ENCODE results near the gene DDX60.

DDX60 gene

DNA sequence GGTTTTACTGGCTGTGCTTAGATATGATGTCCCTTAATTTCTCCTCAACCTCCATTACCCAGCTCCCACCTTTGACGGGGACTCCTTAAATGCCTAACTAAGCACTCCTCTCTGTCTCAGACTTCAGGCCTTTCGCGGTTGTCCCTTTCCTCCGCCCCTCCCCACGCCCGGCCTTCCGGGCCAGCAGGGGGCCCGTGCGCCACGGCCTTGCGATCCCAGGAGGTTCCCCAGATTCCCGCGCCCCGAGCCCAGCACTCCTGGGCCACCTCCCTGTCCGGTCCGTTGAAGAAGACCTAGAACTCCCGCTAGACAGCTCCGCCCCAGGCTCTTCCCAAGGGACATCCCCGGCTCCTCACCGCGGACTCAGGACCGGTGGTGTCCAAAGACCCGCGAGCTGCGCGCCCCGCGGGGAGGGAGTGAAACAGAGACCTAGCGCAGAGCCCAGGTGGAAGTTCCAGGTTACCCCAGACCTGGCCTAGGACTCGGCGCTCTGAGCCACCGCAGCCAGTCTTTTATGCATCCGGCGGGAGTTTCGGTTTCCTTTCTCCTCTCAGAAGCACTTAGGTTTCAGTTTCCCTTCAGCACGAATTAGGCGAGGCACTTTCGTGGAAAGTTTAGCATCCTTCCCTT is at the start of gene DDX60:
DDX60 (minus strand) TSS at position 487 of the 630 bp plus-strand sequence. CDS start 7,493 bp downstream, outside the sequence.
- H3K27me3 ChIP-seq (replicated peaks; ENCODE audit: control insufficient read depth, insufficient read depth, low read length), result no peaks in the 10 kb centered on the region
- peak; percentile 93 for DNase-seq (ENCODE audit: low read depth)

DNA sequence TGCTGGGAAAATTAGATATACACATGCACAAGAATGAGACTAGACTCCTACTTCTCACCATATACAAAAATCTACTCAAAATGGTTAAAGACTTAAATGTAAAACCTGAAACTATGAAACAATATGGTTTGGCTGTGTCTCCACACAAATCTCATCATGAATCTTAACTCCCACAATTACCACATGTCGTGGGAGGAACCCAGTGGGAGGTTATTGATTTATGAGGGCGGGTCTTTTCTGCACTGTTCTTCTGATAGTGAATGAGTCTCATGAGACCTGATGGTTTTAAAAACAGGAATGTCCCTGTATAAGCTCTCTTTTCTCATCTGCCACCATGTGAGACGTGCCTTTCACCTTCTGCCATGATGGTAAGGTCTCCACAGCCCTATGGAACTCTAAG is 48.5 kb upstream of the DDX60 start:
- Histone ChIP-seq H3K36me3 (ENCODE audit: control insufficient read depth, insufficient read depth, low read length, severe bottlenecking) (peaks cover 3% of the 10 kb centered on the region), H3K9me3 (ENCODE audit: control insufficient read depth, low read length) (peaks cover 7% of the 10 kb centered on the region), H3K4me1 (ENCODE audit: control insufficient read depth, insufficient read depth, low read length) (no peaks in the 10 kb centered on the region), H3K9ac (ENCODE audit: low read length) (no peak overlapping the region), H3K27me3 (replicated peaks; ENCODE audit: control insufficient read depth, insufficient read depth, low read length) (no peaks in the 10 kb centered on the region), H3K4me3 (ENCODE audit: low read length) (no peak overlapping the region)
- DNase-seq (ENCODE audit: low read depth), result no peak

More for the DNA sequence above, at the start of gene DDX60:
- Histone ChIP-seq H3K36me3 (ENCODE audit: control insufficient read depth, insufficient read depth, low read length, severe bottlenecking) (no peaks in the 10 kb centered on the region), H3K4me3 (ENCODE audit: low read length) (peak within 1 kb of the TSS; percentile 89), H3K9ac (ENCODE audit: low read length) (peak within 1 kb of the TSS; percentile 88), H3K4me1 (ENCODE audit: control insufficient read depth, insufficient read depth, low read length) (peaks cover 5% of the 10 kb centered on the region), H3K9me3 (ENCODE audit: control insufficient read depth, low read length) (no peaks in the 10 kb centered on the region)

- no peak overlapping the region for H3K9ac ChIP-seq (ENCODE audit: low read length)
- peaks cover 7% of the 10 kb centered on the region for H3K9me3 ChIP-seq (ENCODE audit: control insufficient read depth, low read length)
- H3K36me3 ChIP-seq (ENCODE audit: control insufficient read depth, insufficient read depth, low read length, severe bottlenecking), result peaks cover 19% of the 10 kb centered on the region
- H3K4me1 ChIP-seq (ENCODE audit: control insufficient read depth, insufficient read depth, low read length), result no peaks in the 10 kb centered on the region
- H3K27me3 ChIP-seq (replicated peaks; ENCODE audit: control insufficient read depth, insufficient read depth, low read length), result no peaks in the 10 kb centered on the region
- no peak for DNase-seq (ENCODE audit: low read depth)
- no peak overlapping the region for H3K4me3 ChIP-seq (ENCODE audit: low read length)
Observed at GRCh38 chr4:168362025-168362401, 43.5 kb upstream of the DDX60 start.

DNA sequence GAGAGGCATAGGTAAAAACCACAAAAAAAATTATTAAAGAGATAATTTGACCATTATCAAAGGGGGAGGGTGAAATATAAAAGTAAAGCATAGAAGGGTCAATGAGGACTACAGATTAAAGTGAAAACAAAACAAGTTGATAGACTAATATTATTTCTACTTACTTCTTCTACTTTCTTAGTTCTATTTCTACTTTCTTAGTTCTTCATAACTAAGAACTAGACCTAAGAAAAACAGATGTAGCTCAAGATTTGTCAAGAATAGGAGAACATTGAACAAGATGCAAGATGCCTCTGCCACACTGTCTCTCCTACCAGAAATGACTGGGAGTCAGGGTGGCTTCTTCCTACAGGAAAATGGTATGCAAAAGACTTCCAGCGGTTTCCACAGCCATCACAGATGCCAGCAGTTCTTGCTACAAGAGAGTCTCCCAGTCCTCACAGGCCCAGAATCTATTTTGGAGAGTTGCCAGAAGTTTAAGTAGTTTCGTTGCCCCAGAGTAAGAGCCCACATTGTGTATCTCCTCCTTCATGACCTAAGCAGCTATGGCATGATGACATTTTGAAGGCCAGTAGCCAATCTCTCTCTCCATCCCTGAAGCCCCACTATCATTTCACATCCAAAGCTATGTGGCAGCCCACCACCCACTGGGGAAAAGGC is 42.9 kb upstream of the DDX60 start:
- no peak overlapping the region for H3K9ac ChIP-seq (ENCODE audit: low read length)
- no peaks in the 10 kb centered on the region for H3K4me1 ChIP-seq (ENCODE audit: control insufficient read depth, insufficient read depth, low read length)
- H3K9me3 ChIP-seq (ENCODE audit: control insufficient read depth, low read length), result peaks cover 7% of the 10 kb centered on the region
- no peak overlapping the region for H3K4me3 ChIP-seq (ENCODE audit: low read length)
- peaks cover 21% of the 10 kb centered on the region for H3K36me3 ChIP-seq (ENCODE audit: control insufficient read depth, insufficient read depth, low read length, severe bottlenecking)
- DNase-seq (ENCODE audit: low read depth), result no peak
- H3K27me3 ChIP-seq (replicated peaks; ENCODE audit: control insufficient read depth, insufficient read depth, low read length), result no peaks in the 10 kb centered on the region

DNA sequence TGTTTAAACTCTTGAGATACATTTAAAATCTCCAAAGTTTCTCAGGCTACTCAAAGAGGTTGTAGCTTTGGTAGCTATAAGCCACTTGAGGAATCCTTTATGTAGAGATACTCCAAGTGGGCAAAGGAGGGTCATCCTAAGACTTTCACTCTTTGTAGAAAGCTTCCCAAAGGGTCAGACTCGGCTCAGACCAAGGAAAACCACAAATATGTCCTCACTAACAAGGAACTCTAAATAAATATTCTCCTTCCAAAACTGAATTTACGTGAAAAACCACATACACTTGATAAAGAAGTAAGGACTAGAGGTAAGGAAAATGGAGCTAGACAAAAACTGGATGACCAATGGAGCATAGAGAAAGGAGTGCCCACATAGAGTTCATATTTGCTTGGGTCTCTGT is 41.7 kb upstream of the DDX60 start:
- H3K4me1 ChIP-seq (ENCODE audit: control insufficient read depth, insufficient read depth, low read length), result no peaks in the 10 kb centered on the region
- H3K36me3 ChIP-seq (ENCODE audit: control insufficient read depth, insufficient read depth, low read length, severe bottlenecking), result peaks cover 25% of the 10 kb centered on the region
- no peak for DNase-seq (ENCODE audit: low read depth)
- no peak overlapping the region for H3K4me3 ChIP-seq (ENCODE audit: low read length)
- H3K9me3 ChIP-seq (ENCODE audit: control insufficient read depth, low read length), result no peaks in the 10 kb centered on the region
- H3K9ac ChIP-seq (ENCODE audit: low read length), result no peak overlapping the region
- H3K27me3 ChIP-seq (replicated peaks; ENCODE audit: control insufficient read depth, insufficient read depth, low read length), result no peaks in the 10 kb centered on the region

GRCh38 chr4:168357941-168358340 is 39.4 kb upstream of the DDX60 start:
- no peaks in the 10 kb centered on the region for H3K9me3 ChIP-seq (ENCODE audit: control insufficient read depth, low read length)
- H3K27me3 ChIP-seq (replicated peaks; ENCODE audit: control insufficient read depth, insufficient read depth, low read length), result no peaks in the 10 kb centered on the region
- H3K36me3 ChIP-seq (ENCODE audit: control insufficient read depth, insufficient read depth, low read length, severe bottlenecking), result peaks cover 25% of the 10 kb centered on the region
- H3K9ac ChIP-seq (ENCODE audit: low read length), result no peak overlapping the region
- no peaks in the 10 kb centered on the region for H3K4me1 ChIP-seq (ENCODE audit: control insufficient read depth, insufficient read depth, low read length)
- peak; percentile 1 for DNase-seq (ENCODE audit: low read depth)
- no peak overlapping the region for H3K4me3 ChIP-seq (ENCODE audit: low read length)

DNA sequence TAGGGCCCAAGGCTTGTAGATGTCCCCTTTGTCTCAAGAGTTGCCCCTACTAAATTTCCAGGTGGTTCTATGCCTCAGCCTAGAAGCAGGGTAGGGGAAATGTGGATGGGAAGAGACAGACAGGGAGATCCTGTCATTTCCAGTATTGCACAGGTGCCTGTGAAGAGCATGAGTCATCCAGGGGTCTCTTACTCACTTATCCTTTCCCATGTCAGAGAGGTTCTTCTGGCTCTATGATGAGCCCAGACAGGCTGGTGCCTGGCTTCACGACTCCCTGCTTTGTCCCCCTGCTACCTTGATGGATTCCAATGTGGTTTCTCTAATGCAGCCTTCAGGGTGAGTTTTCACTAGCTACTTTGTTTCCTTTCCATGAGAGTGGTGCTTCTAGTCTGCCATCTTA is 35.2 kb upstream of the DDX60 start:
- no peak overlapping the region for H3K9ac ChIP-seq (ENCODE audit: low read length)
- no peaks in the 10 kb centered on the region for H3K4me1 ChIP-seq (ENCODE audit: control insufficient read depth, insufficient read depth, low read length)
- peaks cover 7% of the 10 kb centered on the region for H3K36me3 ChIP-seq (ENCODE audit: control insufficient read depth, insufficient read depth, low read length, severe bottlenecking)
- H3K9me3 ChIP-seq (ENCODE audit: control insufficient read depth, low read length), result no peaks in the 10 kb centered on the region
- no peaks in the 10 kb centered on the region for H3K27me3 ChIP-seq (replicated peaks; ENCODE audit: control insufficient read depth, insufficient read depth, low read length)
- H3K4me3 ChIP-seq (ENCODE audit: low read length), result no peak overlapping the region
- DNase-seq (ENCODE audit: low read depth), result no peak

DNA sequence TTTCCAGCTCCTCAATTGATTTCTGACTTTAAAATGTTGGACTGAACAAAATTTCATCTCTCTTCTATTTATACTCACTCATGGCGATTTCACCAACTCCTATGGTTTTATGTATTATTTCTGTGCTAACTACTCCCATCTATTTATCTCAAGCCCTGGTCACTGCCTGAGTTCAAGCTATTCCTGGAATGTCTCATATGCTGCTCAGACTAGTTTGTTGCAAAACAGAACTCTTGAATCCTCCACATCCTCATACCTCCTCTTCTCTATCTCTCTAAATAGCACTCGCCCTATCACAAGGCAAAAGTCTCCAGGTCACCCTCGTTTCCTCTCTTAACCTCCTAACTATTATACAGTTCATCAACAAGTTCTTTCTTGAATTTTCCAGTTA is 19.0 kb upstream of the DDX60 start:
- Histone ChIP-seq H3K36me3 (ENCODE audit: control insufficient read depth, insufficient read depth, low read length, severe bottlenecking) (no peaks in the 10 kb centered on the region), H3K9me3 (ENCODE audit: control insufficient read depth, low read length) (no peaks in the 10 kb centered on the region), H3K4me1 (ENCODE audit: control insufficient read depth, insufficient read depth, low read length) (no peaks in the 10 kb centered on the region), H3K4me3 (ENCODE audit: low read length) (no peak overlapping the region), H3K27me3 (replicated peaks; ENCODE audit: control insufficient read depth, insufficient read depth, low read length) (no peaks in the 10 kb centered on the region), H3K9ac (ENCODE audit: low read length) (no peak overlapping the region)
- peak; percentile 41 for DNase-seq (ENCODE audit: low read depth)

GRCh38 chr4:168336837-168337549 is 18.4 kb upstream of the DDX60 start:
- Histone ChIP-seq H3K4me3 (ENCODE audit: low read length) (no peak overlapping the region), H3K9ac (ENCODE audit: low read length) (no peak overlapping the region), H3K4me1 (ENCODE audit: control insufficient read depth, insufficient read depth, low read length) (no peaks in the 10 kb centered on the region), H3K9me3 (ENCODE audit: control insufficient read depth, low read length) (no peaks in the 10 kb centered on the region), H3K36me3 (ENCODE audit: control insufficient read depth, insufficient read depth, low read length, severe bottlenecking) (no peaks in the 10 kb centered on the region), H3K27me3 (replicated peaks; ENCODE audit: control insufficient read depth, insufficient read depth, low read length) (no peaks in the 10 kb centered on the region)
- DNase-seq (ENCODE audit: low read depth), result no peak

GRCh38 chr4:168335621-168336020 is 17.1 kb upstream of the DDX60 start:
- H3K36me3 ChIP-seq (ENCODE audit: control insufficient read depth, insufficient read depth, low read length, severe bottlenecking), result no peaks in the 10 kb centered on the region
- peak; percentile 53 for DNase-seq (ENCODE audit: low read depth)
- H3K4me1 ChIP-seq (ENCODE audit: control insufficient read depth, insufficient read depth, low read length), result no peaks in the 10 kb centered on the region
- H3K4me3 ChIP-seq (ENCODE audit: low read length), result no peak overlapping the region
- H3K9ac ChIP-seq (ENCODE audit: low read length), result no peak overlapping the region
- no peaks in the 10 kb centered on the region for H3K9me3 ChIP-seq (ENCODE audit: control insufficient read depth, low read length)
- no peaks in the 10 kb centered on the region for H3K27me3 ChIP-seq (replicated peaks; ENCODE audit: control insufficient read depth, insufficient read depth, low read length)

- no peaks in the 10 kb centered on the region for H3K27me3 ChIP-seq (replicated peaks; ENCODE audit: control insufficient read depth, insufficient read depth, low read length)
- no peak overlapping the region for H3K9ac ChIP-seq (ENCODE audit: low read length)
- no peaks in the 10 kb centered on the region for H3K9me3 ChIP-seq (ENCODE audit: control insufficient read depth, low read length)
- H3K36me3 ChIP-seq (ENCODE audit: control insufficient read depth, insufficient read depth, low read length, severe bottlenecking), result no peaks in the 10 kb centered on the region
- H3K4me3 ChIP-seq (ENCODE audit: low read length), result no peak overlapping the region
- DNase-seq (ENCODE audit: low read depth), result no peak
- H3K4me1 ChIP-seq (ENCODE audit: control insufficient read depth, insufficient read depth, low read length), result no peaks in the 10 kb centered on the region
Observed at GRCh38 chr4:168334053-168334452, 15.5 kb upstream of the DDX60 start.
